Left forelimb (tissue), 1 donor: Measurements from ENCODE around the gene KRTAP7-1.

ENCODE experiments used
- DNase-seq: peaks from one replicate; pipeline ENCODE4 v3.0.0-alpha.2; 2018; ENCODE audit warnings: low spot score

The KRTAP7-1 gene

GRCh38 chr21:30829659-30830058 is at the start of gene KRTAP7-1:
Gene KRTAP7-1 (minus strand): TSS chr21:30829759. CDS start chr21:30829698, 61 bp downstream.
- no peak for DNase-seq

GRCh38 chr21:30874526-30874925 is 45.0 kb upstream of the KRTAP7-1 start:
- DNase-seq, result no peak

GRCh38 chr21:30847627-30848500 is 18.3 kb upstream of the KRTAP7-1 start:
- no peak for DNase-seq

- no peak for DNase-seq
These were observed 13.4 kb upstream of the KRTAP7-1 start for GRCh38 chr21:30842990-30843389.

GRCh38 chr21:30839304-30839703 is 9.7 kb upstream of the KRTAP7-1 start:
- no peak for DNase-seq

- DNase-seq, result no peak
These were observed 9.0 kb upstream of the KRTAP7-1 start for GRCh38 chr21:30838536-30838935.

GRCh38 chr21:30831194-30831765 is 1.7 kb upstream of the KRTAP7-1 start:
- no peak for DNase-seq

GRCh38 chr21:30818837-30819610 is 10.5 kb downstream of the KRTAP7-1 start:
- DNase-seq, result no peak

- DNase-seq, result no peak
These were observed 16.4 kb downstream of the KRTAP7-1 start, which contains the start of gene KRTAP8-1 for GRCh38 chr21:30813174-30813573. Gene KRTAP8-1 (minus strand): TSS chr21:30813274. CDS start chr21:30813220, 54 bp downstream.

- DNase-seq, result no peak
These were observed 29.0 kb downstream of the KRTAP7-1 start for GRCh38 chr21:30800605-30801004.

GRCh38 chr21:30793581-30794314 is 35.8 kb downstream of the KRTAP7-1 start:
- no peak for DNase-seq

- no peak for DNase-seq
These were observed 50.3 kb downstream of the KRTAP7-1 start for GRCh38 chr21:30779249-30779648.
